H1 (cell line): ENCODE measurements around the gene ZNF284. TPM values are rescaled to one million over a fixed set of nuclear protein-coding genes. Genes with fewer than 3 reads are reported as not detected.

Experiments used
- CHD2 ChIP-seq: IDR thresholded peaks from 2 replicates; pipeline ENCODE4 v1.6.1; 2012; ENCODE audit warnings: low read length, improper control_type of control experiment
- polyA plus RNA-seq, 7 experiments: library from polyadenylated mRNA; depleted of rRNA in 3 of 7; stranded (reverse) in 5 of 7; unstranded in 2 of 7; fragments of >200 nt in 5 of 7; fragments of 200-250 nt in 2 of 7; gene quantifications; 1 replicate in 5 of 7; 2 replicates in 1 of 7; 4 replicates in 1 of 7; pipeline versions ENCODE4 v1.2.1 to v1.2.3, GENCODE V29; 2011 to 2013; ENCODE audit warnings: missing spikeins in 2 of 7, mixed read lengths in 2 of 7
- total RNA-seq: library from RNA; stranded (reverse); fragmentation: NEBNext Ultra II Directional; extraction: Animal tissue kit (Norgen Biotek cat#: 25700); gene quantifications from 2 replicates; pipeline ENCODE4 v1.2.1, GENCODE V29; 2021
- TF ChIP-seq, protein P1 (sequence below): IDR thresholded peaks from 2 replicates; pipeline ENCODE4 v1.6.1; 2012; ENCODE audit warnings: inconsistent platforms

ZNF284 gene
- total and polyA plus RNA-seq, 2 of the 8 experiments (the other 6 are each of a cell fraction or from before 2014, with no cell fraction given): 1.1 to 3.4 TPM

DNA sequence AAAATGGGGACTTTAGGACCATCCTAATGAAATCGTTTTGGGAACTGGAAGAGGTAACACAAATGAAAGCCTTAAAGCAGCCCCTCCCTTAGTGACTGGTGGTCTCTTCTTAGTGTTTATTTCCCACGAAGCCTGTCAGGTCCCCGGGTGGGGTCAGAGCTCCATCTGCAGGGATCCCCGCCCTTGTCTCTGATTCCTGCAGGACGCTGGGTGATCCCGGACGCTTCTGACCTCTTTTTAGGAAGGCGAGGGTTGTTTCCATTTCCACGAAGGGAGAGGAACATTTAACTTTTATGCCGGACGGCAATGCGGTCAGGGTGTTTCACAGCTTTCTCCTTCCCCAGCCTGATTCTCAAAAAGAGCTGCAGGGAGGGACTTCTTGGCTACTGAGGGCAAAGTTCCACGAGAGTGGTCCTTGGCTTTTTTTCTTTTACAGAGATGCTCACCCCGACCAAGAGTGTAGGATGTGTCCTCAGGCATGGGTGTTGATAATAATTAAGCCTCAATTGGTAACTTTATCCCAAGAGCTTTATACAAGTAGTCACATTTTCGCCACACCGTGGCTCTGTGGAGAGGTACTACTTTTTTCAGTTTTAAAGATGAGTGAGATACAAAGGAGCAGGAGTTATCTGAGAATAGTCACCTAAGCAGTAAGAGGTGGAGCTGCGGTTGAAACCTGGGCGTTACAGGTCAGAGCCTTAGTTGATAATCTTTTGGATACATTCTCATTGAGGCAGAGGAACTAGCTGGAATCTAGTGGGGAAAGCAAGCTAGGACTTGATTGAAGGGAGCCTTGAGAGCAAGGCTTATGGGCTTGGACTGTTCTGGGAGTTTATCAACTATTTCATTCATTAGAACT is 813 bp downstream of the ZNF284 start (continued):
- TF ChIP-seq, protein P1, sequence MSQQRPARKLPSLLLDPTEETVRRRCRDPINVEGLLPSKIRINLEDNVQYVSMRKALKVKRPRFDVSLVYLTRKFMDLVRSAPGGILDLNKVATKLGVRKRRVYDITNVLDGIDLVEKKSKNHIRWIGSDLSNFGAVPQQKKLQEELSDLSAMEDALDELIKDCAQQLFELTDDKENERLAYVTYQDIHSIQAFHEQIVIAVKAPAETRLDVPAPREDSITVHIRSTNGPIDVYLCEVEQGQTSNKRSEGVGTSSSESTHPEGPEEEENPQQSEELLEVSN: no peak
- TF ChIP-seq CHD2: no peak
